T-helper 17 cell (primary cell): ENCODE results near the gene RCN2. TPM values are rescaled to one million over a fixed set of nuclear protein-coding genes. Genes with fewer than 3 reads are reported as not detected.
A peak's percentile ranks its signal among the peaks of the same experiment; 100 is the strongest.

Experiments
- ATAC-seq: fragments of 150-1000 bp; cut with Tn5 transposase; 2 replicates; pipeline ENCODE4 v1.10.0; 2021; ENCODE audit warnings: mild to moderate bottlenecking, moderate library complexity
- DNase-seq, 3 donors: peaks; one replicate each; pipeline versions ENCODE4 v3.0.0 to v3.0.0-alpha.2; 2020 to 2021
- H3K9me3 ChIP-seq: one replicate; pipeline ENCODE4 v1.7.0; 2013; ENCODE audit warnings: low read length, mild to moderate bottlenecking; ENCODE audit not compliant: control insufficient read depth, poor library complexity, severe bottlenecking
- H3K27ac Mint-ChIP-seq: one replicate; pipeline ENCODE4 v1.8.0; 2022; ENCODE audit warnings: mild to moderate bottlenecking, moderate library complexity, mixed read lengths
- H3K27me3 Mint-ChIP-seq: one replicate; pipeline ENCODE4 v1.8.0; 2022; ENCODE audit warnings: mixed read lengths
- H3K36me3 Mint-ChIP-seq: one replicate; pipeline ENCODE4 v1.8.0; 2022; ENCODE audit warnings: low read depth, mixed read lengths
- H3K4me1 Mint-ChIP-seq: one replicate; pipeline ENCODE4 v1.8.0; 2022; ENCODE audit warnings: mild to moderate bottlenecking, mixed read lengths
- H3K4me3 Mint-ChIP-seq: one replicate; pipeline ENCODE4 v1.8.0; 2022; ENCODE audit warnings: mild to moderate bottlenecking, moderate library complexity, mixed read lengths
- total RNA-seq, 4 donors: library from RNA in 2 of 4; stranded (reverse) in 2 of 4; gene quantifications; one replicate each; pipeline ENCODE4 v1.2.3 and lab custom pipeline; 2022 to 2026

Gene RCN2
- total RNA-seq, 2 donors from 2014 or later, result 16.2 to 17.1 TPM

GRCh38 chr15:76996526-76997401 is 65.2 kb downstream of the RCN2 start:
- no peaks in the 10 kb centered on the region for H3K36me3 Mint-ChIP-seq
- peak overlapping the region; percentile 92 for H3K27ac Mint-ChIP-seq
- H3K4me1 Mint-ChIP-seq, result peaks cover 57% of the 10 kb centered on the region
- ATAC-seq, result peak; percentile 52
- no peaks in the 10 kb centered on the region for H3K27me3 Mint-ChIP-seq
- DNase-seq, result peak in 1 of 3 donors; percentile 38
- H3K9me3 ChIP-seq, result no peaks in the 10 kb centered on the region
- peak overlapping the region; percentile 97 for H3K4me3 Mint-ChIP-seq

- no peaks in the 10 kb centered on the region for H3K9me3 ChIP-seq
- H3K27me3 Mint-ChIP-seq, result no peaks in the 10 kb centered on the region
- H3K4me3 Mint-ChIP-seq, result peak overlapping the region; percentile 79
- ATAC-seq (no peak), DNase-seq (no peak)
- H3K36me3 Mint-ChIP-seq, result no peaks in the 10 kb centered on the region
- H3K27ac Mint-ChIP-seq, result peak overlapping the region; percentile 92
- peaks cover 67% of the 10 kb centered on the region for H3K4me1 Mint-ChIP-seq
Observed at GRCh38 chr15:76998663-76999285, 67.2 kb downstream of the RCN2 start.

- no peaks in the 10 kb centered on the region for H3K27me3 Mint-ChIP-seq
- peak overlapping the region; percentile 65 for H3K4me3 Mint-ChIP-seq
- DNase-seq (no peak), ATAC-seq (no peak)
- H3K36me3 Mint-ChIP-seq, result peaks cover 4% of the 10 kb centered on the region
- peaks cover 62% of the 10 kb centered on the region for H3K4me1 Mint-ChIP-seq
- no peaks in the 10 kb centered on the region for H3K9me3 ChIP-seq
- H3K27ac Mint-ChIP-seq, result peak overlapping the region; percentile 92
Observed at GRCh38 chr15:76999996-77000395, 68.4 kb downstream of the RCN2 start.

- Mint-ChIP-seq H3K27me3 (no peaks in the 10 kb centered on the region), H3K4me3 (peak overlapping the region; percentile 43), H3K4me1 (peaks cover 65% of the 10 kb centered on the region), H3K27ac (peak overlapping the region; percentile 98), H3K36me3 (peaks cover 4% of the 10 kb centered on the region)
- ATAC-seq (no peak), DNase-seq (no peak)
- H3K9me3 ChIP-seq, result no peaks in the 10 kb centered on the region
Observed at GRCh38 chr15:77001351-77001750, 69.8 kb downstream of the RCN2 start.

- H3K27me3 Mint-ChIP-seq, result no peaks in the 10 kb centered on the region
- peaks cover 4% of the 10 kb centered on the region for H3K36me3 Mint-ChIP-seq
- H3K4me3 Mint-ChIP-seq, result peak overlapping the region; percentile 87
- no peak for DNase-seq
- no peak for ATAC-seq
- peaks cover 65% of the 10 kb centered on the region for H3K4me1 Mint-ChIP-seq
- H3K27ac Mint-ChIP-seq, result peak overlapping the region; percentile 98
- no peaks in the 10 kb centered on the region for H3K9me3 ChIP-seq
Observed at GRCh38 chr15:77001966-77002365, 70.4 kb downstream of the RCN2 start.

GRCh38 chr15:77002436-77002835 is 70.9 kb downstream of the RCN2 start:
- H3K9me3 ChIP-seq, result no peaks in the 10 kb centered on the region
- no peaks in the 10 kb centered on the region for H3K27me3 Mint-ChIP-seq
- H3K36me3 Mint-ChIP-seq, result peaks cover 4% of the 10 kb centered on the region
- no peak for ATAC-seq
- peak overlapping the region; percentile 87 for H3K4me3 Mint-ChIP-seq
- no peak for DNase-seq
- peak overlapping the region; percentile 98 for H3K27ac Mint-ChIP-seq
- H3K4me1 Mint-ChIP-seq, result peaks cover 60% of the 10 kb centered on the region

- no peaks in the 10 kb centered on the region for H3K27me3 Mint-ChIP-seq
Observed at GRCh38 chr15:77002954-77003912, 71.7 kb downstream of the RCN2 start.

More at GRCh38 chr15:77002954-77003912, 71.7 kb downstream of the RCN2 start:
- Mint-ChIP-seq H3K4me3 (peak overlapping the region; percentile 87), H3K27ac (peak overlapping the region; percentile 98), H3K4me1 (peaks cover 52% of the 10 kb centered on the region), H3K36me3 (peaks cover 4% of the 10 kb centered on the region)
- no peaks in the 10 kb centered on the region for H3K9me3 ChIP-seq
- DNase-seq, result peak; percentile 31 to 54 (median 46)
- peak; percentile 92 for ATAC-seq

Other genes with a start within 250 kb of the RCN2 start
- 10 to 100 TPM; 33.7 to 36.6 TPM for gene SCAPER, start 26.4 kb upstream of the RCN2 start, total RNA-seq
- 100 to 1,000 TPM; 115 to 129 TPM for gene PSTPIP1, start 63.4 kb downstream of the RCN2 start, total RNA-seq
- 10 to 100 TPM; 10.6 to 11.0 TPM for gene TSPAN3, start 139.4 kb downstream of the RCN2 start, total RNA-seq